ENCODE results near the gene SKOR1. TPM values are rescaled to one million over a fixed set of nuclear protein-coding genes. Genes with fewer than 3 reads are reported as not detected.

Gene SKOR1
- total and polyA plus RNA-seq, 10 of the 15 experiments (the other 5 are each of a cell fraction or from before 2014, with no cell fraction given) = 0.04 to 0.36 (median 0.10) TPM; not detected in 4

GRCh38 chr15:67823314-67824196 lies 1.8 kb upstream of the SKOR1 start:
- BruUV-seq (replicated peaks) = no TSS peak
- Histone ChIP-seq H3K4me2 (ENCODE audit: control insufficient read depth, insufficient read depth) (peak overlapping the region; percentile 48; the same call in 1 of the 2 replicates), H3K79me2 (ENCODE audit: control insufficient read depth, insufficient read depth, low read length) (no peaks in the 10 kb centered on the region), H3K9ac (ENCODE audit: control insufficient read depth, insufficient read depth, low read length) (no peak overlapping the region), H4K20me1 (ENCODE audit: control insufficient read depth, insufficient read depth) (no peaks in the 10 kb centered on the region), H3K4me3 (no peak overlapping the region), H3K4me1 (ENCODE audit: control insufficient read depth, insufficient read depth, low read length) (no peaks in the 10 kb centered on the region), H3K9me3 (replicated peaks; ENCODE audit: control insufficient read depth, insufficient read depth, low read length) (peaks cover 7% of the 10 kb centered on the region; the same call in 1 of the 3 replicates), H3K27me3 (replicated peaks in 1 of 2; ENCODE audit: control insufficient read depth in 2 of 2, insufficient read depth in 2 of 2, low read length in 1 of 2) (peaks cover 29 to 38% of the 10 kb centered on the region in 2 experiments), H3K36me3 (ENCODE audit: control insufficient read depth in 2 of 2, insufficient read depth in 2 of 2, low read length in 1 of 2) (no peaks in the 10 kb centered on the region), H2AFZ (ENCODE audit: control insufficient read depth, low read depth, low read length) (no peak overlapping the region), H3K27ac (ENCODE audit: control insufficient read depth, insufficient read depth) (no peak overlapping the region)
- intact Hi-C loops (cut with micrococcal nuclease; ENCODE audit: unreplicated experiment) = no loop called here
- TF ChIP-seq HDAC6 (IDR thresholded peaks at IDR 0.05; ENCODE audit: unreplicated experiment) = peak; percentile 81
- peak; percentile 95 for TF ChIP-seq SUZ12 (IDR thresholded peaks at IDR 0.05; ENCODE audit: unreplicated experiment)
- TF ChIP-seq MYC (IDR thresholded peaks at IDR 0.05; ENCODE audit: insufficient read depth, insufficient read length, insufficient replicate concordance, low read length, severe bottlenecking) = no peak
- ATAC-seq (peak; percentile 26), DNase-seq (ENCODE audit: low read depth, low spot score) (no peak), FAIRE-seq (no peak)
- 17% methylated on average over 56 of the region's 94 CpGs for WGBS (ENCODE audit: insufficient coverage, insufficient replicate concordance, low lambda C conversion rate, missing lambda C conversion rate)
- POLR2A ChIA-PET = no interaction called here
- RAD21 ChIA-PET (ENCODE audit: unreplicated experiment) = no interaction called here
- SMC1A ChIA-PET (ENCODE audit: uncharacterized antibody, unreplicated experiment) = interaction anchor here (1.0 kb wide), 1 partner anchor 42 kb away, joined by 3 read pairs; no protein-coding TSS in a partner anchor
- in situ Hi-C loops (cut with MboI) = no loop called here
- CTCF ChIA-PET = interaction anchor here (1.8 to 2.4 kb wide), 2 partner anchors 39 to 322 kb away, joined by 5 read pairs; no protein-coding TSS in a partner anchor

All from GM12878 (cell line).